Suprapubic skin (tissue), 4 donors: ENCODE results near the gene ESR2.

ENCODE experiments used
- EP300 ChIP-seq: sonication (generic); formaldehyde crosslinking; IDR thresholded peaks from one replicate; pipeline ENCODE4 v1.6.1; 2017; ENCODE audit warnings: antibody characterized with exemption
- POLR2A ChIP-seq, 2 donors: fragments of 450-650 bp; IDR thresholded peaks; one replicate each; pipeline ENCODE4 v1.6.1; 2017; ENCODE audit warnings: antibody characterized with exemption in 2 of 2, mild to moderate bottlenecking in 2 of 2, moderate library complexity in 2 of 2
- POLR2AphosphoS5 ChIP-seq, 3 donors: sonication (generic); formaldehyde crosslinking; IDR thresholded peaks; one replicate each; pipeline ENCODE4 v1.6.1; 2017; ENCODE audit warnings: antibody characterized with exemption in 3 of 3
- TF ChIP-seq, protein P1 (sequence below), 2 donors: fragments of 200-600 bp in 1 of 2; fragments of 450-650 bp in 1 of 2; sonication (generic) in 1 of 2; IDR thresholded peaks; one replicate each; pipeline ENCODE4 v1.5.1; 2016 to 2019; ENCODE audit warnings: antibody characterized with exemption in 2 of 2, mild to moderate bottlenecking in 1 of 2, moderate library complexity in 1 of 2

DNA sequence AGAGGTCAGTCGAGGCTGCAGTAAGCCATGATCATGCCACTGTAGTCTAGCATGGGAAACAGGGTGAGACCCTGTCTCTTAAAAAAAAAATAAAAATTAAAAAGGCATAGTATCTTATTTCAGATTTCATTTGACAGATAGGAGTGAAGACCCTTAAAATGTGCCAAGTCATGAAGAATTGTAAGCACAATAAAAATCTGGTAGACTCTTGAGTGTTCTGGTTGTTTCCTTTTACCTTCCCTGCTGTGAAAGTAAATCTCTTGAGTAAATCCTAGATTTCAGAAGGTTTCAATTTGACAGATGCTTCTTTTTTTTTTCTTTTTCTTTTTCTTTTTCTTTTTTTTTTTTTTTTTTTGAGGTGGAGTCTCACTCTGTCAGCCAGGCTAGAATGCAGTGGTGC, 109.0 kb downstream of the ESR2 start:
- TF ChIP-seq POLR2AphosphoS5 (IDR thresholded peaks at IDR 0.05) (no peak), EP300 (no peak), POLR2A (IDR thresholded peaks at IDR 0.05) (no peak)
- TF ChIP-seq, protein P1, sequence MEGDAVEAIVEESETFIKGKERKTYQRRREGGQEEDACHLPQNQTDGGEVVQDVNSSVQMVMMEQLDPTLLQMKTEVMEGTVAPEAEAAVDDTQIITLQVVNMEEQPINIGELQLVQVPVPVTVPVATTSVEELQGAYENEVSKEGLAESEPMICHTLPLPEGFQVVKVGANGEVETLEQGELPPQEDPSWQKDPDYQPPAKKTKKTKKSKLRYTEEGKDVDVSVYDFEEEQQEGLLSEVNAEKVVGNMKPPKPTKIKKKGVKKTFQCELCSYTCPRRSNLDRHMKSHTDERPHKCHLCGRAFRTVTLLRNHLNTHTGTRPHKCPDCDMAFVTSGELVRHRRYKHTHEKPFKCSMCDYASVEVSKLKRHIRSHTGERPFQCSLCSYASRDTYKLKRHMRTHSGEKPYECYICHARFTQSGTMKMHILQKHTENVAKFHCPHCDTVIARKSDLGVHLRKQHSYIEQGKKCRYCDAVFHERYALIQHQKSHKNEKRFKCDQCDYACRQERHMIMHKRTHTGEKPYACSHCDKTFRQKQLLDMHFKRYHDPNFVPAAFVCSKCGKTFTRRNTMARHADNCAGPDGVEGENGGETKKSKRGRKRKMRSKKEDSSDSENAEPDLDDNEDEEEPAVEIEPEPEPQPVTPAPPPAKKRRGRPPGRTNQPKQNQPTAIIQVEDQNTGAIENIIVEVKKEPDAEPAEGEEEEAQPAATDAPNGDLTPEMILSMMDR (IDR thresholded peaks at IDR 0.05): no peak
